Liver (tissue), 3 donors: ENCODE data around the gene MAML3.

ENCODE experiments used
- ATF3 ChIP-seq: IDR thresholded peaks from 2 replicates; pipeline ENCODE4 v1.6.1; 2016; ENCODE audit warnings: antibody characterized with exemption
- EGR1 ChIP-seq, 2 donors: IDR thresholded peaks; 2 replicates each; pipeline ENCODE4 v1.6.1; 2016 to 2018; ENCODE audit warnings: antibody characterized with exemption in 2 of 2, low read depth in 2 of 2
- FOXA2 ChIP-seq: IDR thresholded peaks from 2 replicates; pipeline ENCODE4 v1.6.1; 2016; ENCODE audit warnings: antibody characterized with exemption
- GABPA ChIP-seq, 2 donors: IDR thresholded peaks in 1 of 2; conservative IDR thresholded peaks in 1 of 2; 2 replicates each; pipeline ENCODE4 v1.6.1; 2016; ENCODE audit warnings: antibody characterized with exemption in 2 of 2, mild to moderate bottlenecking in 1 of 2, moderate library complexity in 1 of 2
- JUND ChIP-seq, 2 donors: IDR thresholded peaks; 2 replicates each; pipeline ENCODE4 v1.6.1; 2016; ENCODE audit warnings: antibody characterized with exemption in 2 of 2
- RAD21 ChIP-seq, 2 donors: IDR thresholded peaks; 2 replicates each; pipeline ENCODE4 v1.6.1; 2016; ENCODE audit warnings: antibody characterized with exemption in 2 of 2, mild to moderate bottlenecking in 2 of 2
- SP1 ChIP-seq: IDR thresholded peaks from 2 replicates; pipeline ENCODE4 v1.6.1; 2018; ENCODE audit warnings: antibody characterized with exemption, mild to moderate bottlenecking
- YY1 ChIP-seq: IDR thresholded peaks from 2 replicates; pipeline ENCODE4 v1.6.1; 2016; ENCODE audit warnings: antibody characterized with exemption, mild to moderate bottlenecking
- TF ChIP-seq, protein P1 (sequence below): fragments of 150-350 bp; IDR thresholded peaks from 2 replicates; pipeline ENCODE4 v1.5.1; 2017; ENCODE audit warnings: improper control_type of control experiment, low read depth, low read length; ENCODE audit not compliant: missing input control
- TF ChIP-seq, protein P2 (sequence below): IDR thresholded peaks from 2 replicates; pipeline ENCODE4 v1.6.1; 2016; ENCODE audit warnings: antibody characterized with exemption
- TF ChIP-seq, protein P3 (sequence below): IDR thresholded peaks from 2 replicates; pipeline ENCODE4 v1.6.1; 2016; ENCODE audit warnings: antibody characterized with exemption, mild to moderate bottlenecking
- donor health status: healthy.
- donor health status: healthy.

- TF ChIP-seq GABPA (IDR thresholded peaks at IDR 0.05 in 1 of 2, conservative IDR thresholded peaks at IDR 0.05 in 1 of 2) (no peak), FOXA2 (no peak), EGR1 (IDR thresholded peaks at IDR 0.05; ENCODE audit: low read depth in 2 of 2) (no peak), RAD21 (IDR thresholded peaks at IDR 0.05) (no peak), JUND (IDR thresholded peaks at IDR 0.05) (no peak), SP1 (no peak), YY1 (no peak), ATF3 (no peak)
- TF ChIP-seq, protein P1, sequence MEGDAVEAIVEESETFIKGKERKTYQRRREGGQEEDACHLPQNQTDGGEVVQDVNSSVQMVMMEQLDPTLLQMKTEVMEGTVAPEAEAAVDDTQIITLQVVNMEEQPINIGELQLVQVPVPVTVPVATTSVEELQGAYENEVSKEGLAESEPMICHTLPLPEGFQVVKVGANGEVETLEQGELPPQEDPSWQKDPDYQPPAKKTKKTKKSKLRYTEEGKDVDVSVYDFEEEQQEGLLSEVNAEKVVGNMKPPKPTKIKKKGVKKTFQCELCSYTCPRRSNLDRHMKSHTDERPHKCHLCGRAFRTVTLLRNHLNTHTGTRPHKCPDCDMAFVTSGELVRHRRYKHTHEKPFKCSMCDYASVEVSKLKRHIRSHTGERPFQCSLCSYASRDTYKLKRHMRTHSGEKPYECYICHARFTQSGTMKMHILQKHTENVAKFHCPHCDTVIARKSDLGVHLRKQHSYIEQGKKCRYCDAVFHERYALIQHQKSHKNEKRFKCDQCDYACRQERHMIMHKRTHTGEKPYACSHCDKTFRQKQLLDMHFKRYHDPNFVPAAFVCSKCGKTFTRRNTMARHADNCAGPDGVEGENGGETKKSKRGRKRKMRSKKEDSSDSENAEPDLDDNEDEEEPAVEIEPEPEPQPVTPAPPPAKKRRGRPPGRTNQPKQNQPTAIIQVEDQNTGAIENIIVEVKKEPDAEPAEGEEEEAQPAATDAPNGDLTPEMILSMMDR = no peak
- TF ChIP-seq, protein P2, sequence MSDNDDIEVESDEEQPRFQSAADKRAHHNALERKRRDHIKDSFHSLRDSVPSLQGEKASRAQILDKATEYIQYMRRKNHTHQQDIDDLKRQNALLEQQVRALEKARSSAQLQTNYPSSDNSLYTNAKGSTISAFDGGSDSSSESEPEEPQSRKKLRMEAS = no peak
- TF ChIP-seq, protein P3, sequence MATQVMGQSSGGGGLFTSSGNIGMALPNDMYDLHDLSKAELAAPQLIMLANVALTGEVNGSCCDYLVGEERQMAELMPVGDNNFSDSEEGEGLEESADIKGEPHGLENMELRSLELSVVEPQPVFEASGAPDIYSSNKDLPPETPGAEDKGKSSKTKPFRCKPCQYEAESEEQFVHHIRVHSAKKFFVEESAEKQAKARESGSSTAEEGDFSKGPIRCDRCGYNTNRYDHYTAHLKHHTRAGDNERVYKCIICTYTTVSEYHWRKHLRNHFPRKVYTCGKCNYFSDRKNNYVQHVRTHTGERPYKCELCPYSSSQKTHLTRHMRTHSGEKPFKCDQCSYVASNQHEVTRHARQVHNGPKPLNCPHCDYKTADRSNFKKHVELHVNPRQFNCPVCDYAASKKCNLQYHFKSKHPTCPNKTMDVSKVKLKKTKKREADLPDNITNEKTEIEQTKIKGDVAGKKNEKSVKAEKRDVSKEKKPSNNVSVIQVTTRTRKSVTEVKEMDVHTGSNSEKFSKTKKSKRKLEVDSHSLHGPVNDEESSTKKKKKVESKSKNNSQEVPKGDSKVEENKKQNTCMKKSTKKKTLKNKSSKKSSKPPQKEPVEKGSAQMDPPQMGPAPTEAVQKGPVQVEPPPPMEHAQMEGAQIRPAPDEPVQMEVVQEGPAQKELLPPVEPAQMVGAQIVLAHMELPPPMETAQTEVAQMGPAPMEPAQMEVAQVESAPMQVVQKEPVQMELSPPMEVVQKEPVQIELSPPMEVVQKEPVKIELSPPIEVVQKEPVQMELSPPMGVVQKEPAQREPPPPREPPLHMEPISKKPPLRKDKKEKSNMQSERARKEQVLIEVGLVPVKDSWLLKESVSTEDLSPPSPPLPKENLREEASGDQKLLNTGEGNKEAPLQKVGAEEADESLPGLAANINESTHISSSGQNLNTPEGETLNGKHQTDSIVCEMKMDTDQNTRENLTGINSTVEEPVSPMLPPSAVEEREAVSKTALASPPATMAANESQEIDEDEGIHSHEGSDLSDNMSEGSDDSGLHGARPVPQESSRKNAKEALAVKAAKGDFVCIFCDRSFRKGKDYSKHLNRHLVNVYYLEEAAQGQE = no peak
Observed at GRCh38 chr4:139817657-139818452, 336.1 kb downstream of the MAML3 start.
